Activated B cell treated with CpG ODN at 0.5 μM for 24 hours (primary cell): ENCODE data around the gene CD300LF. TPM values are rescaled to one million over a fixed set of nuclear protein-coding genes. Genes with fewer than 3 reads are reported as not detected.

Experiments
- ATAC-seq: fragments of 200-7000 bp; cut with Tn5 transposase; one replicate; pipeline ENCODE4 v1.10.0; 2021; ENCODE audit warnings: low read depth, mild to moderate bottlenecking, moderate library complexity
- CTCF ChIA-PET: fragments of 350-600 bp; sonication (Branson Sonifier 250); formaldehyde crosslinking; loops from one replicate; lab custom pipeline; 2021; ENCODE audit warnings: antibody characterized with exemption; lab: Charles Lee
- POLR2A ChIA-PET: fragments of 350-600 bp; sonication (Branson Sonifier 250); formaldehyde crosslinking; loops from one replicate; lab custom pipeline; 2021; ENCODE audit warnings: antibody characterized with exemption; lab: Charles Lee
- DNase-seq: peaks from one replicate; pipeline ENCODE4 v3.0.0; 2022
- H3K27ac Mint-ChIP-seq: one replicate; pipeline ENCODE4 v1.8.0; 2020; ENCODE audit warnings: mixed read lengths
- H3K27me3 Mint-ChIP-seq: one replicate; pipeline ENCODE4 v1.8.0; 2021; ENCODE audit warnings: mixed read lengths
- H3K36me3 Mint-ChIP-seq: one replicate; pipeline ENCODE4 v1.8.0; 2021; ENCODE audit warnings: low read depth, mixed read lengths
- H3K4me1 Mint-ChIP-seq: one replicate; pipeline ENCODE4 v1.8.0; 2021; ENCODE audit warnings: mixed read lengths
- H3K4me3 Mint-ChIP-seq: one replicate; pipeline ENCODE4 v1.8.0; 2020; ENCODE audit warnings: mild to moderate bottlenecking, mixed read lengths
- H3K9me3 Mint-ChIP-seq: one replicate; pipeline ENCODE4 v1.8.0; 2020; ENCODE audit warnings: mixed read lengths
- intact Hi-C: fragments of 100-400 bp; cut with micrococcal nuclease; formaldehyde crosslinking; loops from one replicate; pipeline ENCODE4 v1.15.1; 2024
- total RNA-seq: library from RNA; stranded (reverse); gene quantifications from 2 replicates; pipeline ENCODE4 v1.2.3, GENCODE V29; 2022
- TF ChIP-seq, protein P1 (sequence below): fragments of 200-600 bp; IDR thresholded peaks from one replicate; pipeline ENCODE4 v1.8.0; 2022; ENCODE audit warnings: antibody characterized with exemption, mild to moderate bottlenecking

CD300LF gene
- total RNA-seq, 1 donor from 2014 or later = 0.33 TPM

DNA sequence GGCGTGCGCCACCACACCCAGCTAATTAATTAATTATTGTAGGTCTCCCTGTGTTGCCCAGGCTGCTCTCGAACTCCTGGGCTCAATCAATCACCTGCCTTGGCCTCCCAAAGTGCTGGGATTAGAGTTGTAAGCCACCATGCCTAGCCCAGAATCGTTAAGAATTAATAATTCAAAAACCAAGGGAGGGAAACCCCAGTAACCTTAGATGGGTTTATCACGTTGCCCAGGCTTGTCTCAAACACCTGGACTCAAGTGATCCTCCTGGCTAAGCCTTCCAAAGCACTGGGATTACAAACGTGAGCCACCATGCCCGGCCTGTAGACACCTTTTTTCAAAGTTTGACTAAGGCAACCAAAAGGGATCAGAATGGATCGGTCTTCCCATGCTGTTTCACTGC is 21.6 kb downstream of the CD300LF start:
- CTCF ChIA-PET = interaction anchor here (1.4 to 2.2 kb wide), 2 partner anchors 34 to 45 kb away, joined by 5 to 7 read pairs; no protein-coding TSS in a partner anchor
- Mint-ChIP-seq H3K4me1 (peaks cover 31% of the 10 kb centered on the region), H3K27ac (no peak overlapping the region), H3K36me3 (no peaks in the 10 kb centered on the region), H3K27me3 (peaks cover 13% of the 10 kb centered on the region), H3K4me3 (no peak overlapping the region), H3K9me3 (no peaks in the 10 kb centered on the region)
- ATAC-seq = no peak
- POLR2A ChIA-PET = no interaction called here
- DNase-seq = no peak
- TF ChIP-seq, protein P1, sequence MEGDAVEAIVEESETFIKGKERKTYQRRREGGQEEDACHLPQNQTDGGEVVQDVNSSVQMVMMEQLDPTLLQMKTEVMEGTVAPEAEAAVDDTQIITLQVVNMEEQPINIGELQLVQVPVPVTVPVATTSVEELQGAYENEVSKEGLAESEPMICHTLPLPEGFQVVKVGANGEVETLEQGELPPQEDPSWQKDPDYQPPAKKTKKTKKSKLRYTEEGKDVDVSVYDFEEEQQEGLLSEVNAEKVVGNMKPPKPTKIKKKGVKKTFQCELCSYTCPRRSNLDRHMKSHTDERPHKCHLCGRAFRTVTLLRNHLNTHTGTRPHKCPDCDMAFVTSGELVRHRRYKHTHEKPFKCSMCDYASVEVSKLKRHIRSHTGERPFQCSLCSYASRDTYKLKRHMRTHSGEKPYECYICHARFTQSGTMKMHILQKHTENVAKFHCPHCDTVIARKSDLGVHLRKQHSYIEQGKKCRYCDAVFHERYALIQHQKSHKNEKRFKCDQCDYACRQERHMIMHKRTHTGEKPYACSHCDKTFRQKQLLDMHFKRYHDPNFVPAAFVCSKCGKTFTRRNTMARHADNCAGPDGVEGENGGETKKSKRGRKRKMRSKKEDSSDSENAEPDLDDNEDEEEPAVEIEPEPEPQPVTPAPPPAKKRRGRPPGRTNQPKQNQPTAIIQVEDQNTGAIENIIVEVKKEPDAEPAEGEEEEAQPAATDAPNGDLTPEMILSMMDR = no peak
- intact Hi-C loops = no loop called here

DNA sequence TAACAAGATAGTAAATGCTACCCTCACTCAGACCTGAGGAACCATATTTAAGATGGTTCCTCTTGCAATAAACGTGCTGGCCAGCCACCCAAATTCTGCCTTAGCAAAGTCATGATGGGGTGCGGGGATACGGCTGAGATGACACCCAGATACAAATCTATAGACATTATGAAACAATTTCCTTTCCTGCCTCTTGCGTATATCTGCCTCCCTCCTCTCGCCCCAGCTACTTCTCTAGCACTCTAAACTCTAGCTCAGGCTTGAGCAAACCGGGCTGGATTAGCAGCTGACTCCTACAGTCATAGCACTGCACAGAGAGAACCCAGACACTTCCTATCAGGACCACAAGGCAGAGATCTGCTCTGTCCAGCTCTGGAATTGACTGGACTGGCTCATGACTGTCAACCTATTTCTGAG is 22.3 kb downstream of the CD300LF start:
- TF ChIP-seq, protein P1 = no peak
- ATAC-seq (no peak), DNase-seq (no peak)
- no peaks in the 10 kb centered on the region for H3K36me3 Mint-ChIP-seq
- peaks cover 31% of the 10 kb centered on the region for H3K4me1 Mint-ChIP-seq
- H3K4me3 Mint-ChIP-seq = no peak overlapping the region
- CTCF ChIA-PET = interaction anchor here (0.6 to 2.2 kb wide), 3 partner anchors 33 to 727 kb away, joined by 3 to 7 read pairs (median 4); no protein-coding TSS in a partner anchor
- no peaks in the 10 kb centered on the region for H3K9me3 Mint-ChIP-seq
- H3K27me3 Mint-ChIP-seq = peaks cover 13% of the 10 kb centered on the region
- intact Hi-C loops = no loop called here
- H3K27ac Mint-ChIP-seq = no peak overlapping the region
- POLR2A ChIA-PET = no interaction called here

DNA sequence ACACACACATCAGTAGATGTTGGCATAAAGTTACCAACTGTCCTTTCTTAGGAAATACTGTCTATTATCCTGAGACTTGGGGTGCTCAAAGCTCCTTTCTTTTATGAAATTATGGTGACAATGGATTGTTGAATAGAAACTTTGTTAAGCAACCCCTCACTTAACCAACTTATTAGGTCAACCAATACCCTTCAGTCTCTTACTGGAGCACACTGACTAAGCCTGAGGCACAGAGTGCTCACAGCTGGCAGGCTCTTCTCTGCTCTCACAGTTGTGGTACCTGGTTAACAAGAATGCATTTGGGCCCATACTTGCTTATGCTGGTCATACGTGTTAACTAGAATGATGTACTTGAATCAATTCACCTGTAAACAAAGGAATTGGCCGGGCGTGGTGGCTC is 24.8 kb downstream of the CD300LF start:
- ChIA-PET POLR2A (interaction anchor here (0.7 kb wide), 1 partner anchor 49 kb away, joined by 3 read pairs; no protein-coding TSS in a partner anchor), CTCF (no interaction called here)
- DNase-seq = no peak
- peaks cover 31% of the 10 kb centered on the region for H3K4me1 Mint-ChIP-seq
- H3K9me3 Mint-ChIP-seq = no peaks in the 10 kb centered on the region
- TF ChIP-seq, protein P1 = no peak
- no peak overlapping the region for H3K4me3 Mint-ChIP-seq
- intact Hi-C loops = loop anchor here (2.0 kb wide), 1 partner anchor 49 kb away; the partner anchor contains the start of gene RAB37
- H3K36me3 Mint-ChIP-seq = no peaks in the 10 kb centered on the region
- no peak for ATAC-seq
- peaks cover 8% of the 10 kb centered on the region for H3K27me3 Mint-ChIP-seq
- no peak overlapping the region for H3K27ac Mint-ChIP-seq

DNA sequence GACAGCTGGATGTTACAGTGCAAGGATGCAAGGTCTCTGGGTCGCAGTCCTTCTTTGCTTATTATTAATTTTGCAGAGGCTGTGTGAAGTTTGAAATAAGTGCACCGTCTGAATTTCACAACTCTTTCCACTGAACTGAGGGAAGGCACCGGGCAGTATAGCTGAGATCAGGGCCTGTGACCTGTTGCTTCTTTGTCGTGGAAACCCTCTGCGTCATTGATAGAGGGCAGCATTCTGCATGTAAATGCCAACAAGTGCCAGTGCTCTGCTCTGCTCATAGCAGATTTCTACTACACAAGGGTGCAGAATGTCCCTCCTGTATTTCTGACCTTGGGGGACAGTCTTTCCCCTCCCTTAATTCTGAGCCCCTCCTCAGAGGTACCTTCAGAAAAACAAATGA is 26.0 kb downstream of the CD300LF start:
- no peaks in the 10 kb centered on the region for H3K36me3 Mint-ChIP-seq
- H3K27ac Mint-ChIP-seq = no peak overlapping the region
- intact Hi-C loops = no loop called here
- ChIA-PET CTCF (interaction anchor here (0.8 to 2.1 kb wide), 3 partner anchors 9 to 50 kb away, joined by 3 to 8 read pairs (median 3); partner anchors contain the start of gene RAB37), POLR2A (interaction anchor here (1.3 kb wide), 1 partner anchor 50 kb away, joined by 3 read pairs; no protein-coding TSS in a partner anchor)
- ATAC-seq (no peak), DNase-seq (no peak)
- H3K9me3 Mint-ChIP-seq = no peaks in the 10 kb centered on the region
- H3K27me3 Mint-ChIP-seq = peaks cover 8% of the 10 kb centered on the region
- no peak overlapping the region for H3K4me3 Mint-ChIP-seq
- H3K4me1 Mint-ChIP-seq = peaks cover 31% of the 10 kb centered on the region
- TF ChIP-seq, protein P1 = no peak

DNA sequence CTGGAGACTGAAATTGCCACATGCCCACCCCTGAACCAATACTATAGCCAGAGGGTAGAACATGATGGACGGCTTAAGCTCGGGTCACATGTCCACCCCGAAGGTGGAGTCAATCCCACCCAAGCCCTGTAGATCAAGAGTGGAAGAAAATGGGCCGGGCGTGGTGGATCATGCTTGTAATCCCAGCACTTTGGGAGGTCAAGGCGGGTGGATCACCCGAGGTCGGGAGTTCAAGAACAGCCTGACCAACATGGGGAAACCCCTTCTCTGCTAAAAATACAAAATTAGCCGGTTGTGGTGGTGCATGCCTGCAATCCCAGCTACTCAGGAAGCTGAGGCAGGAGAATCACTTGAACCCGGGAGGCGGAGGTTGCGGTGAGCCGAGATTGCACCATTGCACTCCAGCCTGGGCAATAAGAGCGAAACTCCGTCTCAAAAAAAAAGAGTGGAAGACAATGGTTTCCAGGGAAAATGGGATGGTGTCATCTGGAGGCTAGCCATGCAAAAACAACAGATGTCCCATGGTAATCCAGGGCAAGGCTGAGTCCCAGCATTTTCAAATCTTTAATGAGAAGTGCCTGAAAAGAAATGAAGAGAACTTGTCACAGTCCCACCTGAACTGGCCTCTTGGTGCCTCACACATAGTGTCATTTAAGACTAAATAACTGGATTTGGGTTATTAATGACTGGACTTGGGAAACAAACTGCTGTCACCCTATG is 30.1 kb downstream of the CD300LF start:
- intact Hi-C loops = no loop called here
- no peak overlapping the region for H3K4me3 Mint-ChIP-seq
- CTCF ChIA-PET = no interaction called here
- DNase-seq = no peak
- no peaks in the 10 kb centered on the region for H3K9me3 Mint-ChIP-seq
- peaks cover 15% of the 10 kb centered on the region for H3K27me3 Mint-ChIP-seq
- TF ChIP-seq, protein P1 = no peak
- no peak for ATAC-seq
- peaks cover 24% of the 10 kb centered on the region for H3K4me1 Mint-ChIP-seq
- H3K36me3 Mint-ChIP-seq = no peaks in the 10 kb centered on the region
- H3K27ac Mint-ChIP-seq = no peak overlapping the region
- POLR2A ChIA-PET = no interaction called here
